Activated T-helper 2 cell treated with anti-CD3 and anti-CD28 coated beads, Interferon-gamma antibody, Interleukin-2, Interleukin-4, amounts not matched to agents 10 μg/mL and 5 μg/mL and 100 μg/mL, durations not matched to agents 14 hours and 24 hours and 36 hours (primary cell): ENCODE results near the gene SFI1. TPM values are rescaled to one million over a fixed set of nuclear protein-coding genes. Genes with fewer than 3 reads are reported as not detected.
A peak's percentile ranks its signal among the peaks of the same experiment; 100 is the strongest.
"Not testable (repeated sequence)": the region's sequence is repeated elsewhere in the genome, so short reads cannot be mapped to it uniquely, and the experiment has no call there.

Experiments used
- DNase-seq: peaks from one replicate; pipeline ENCODE4 v3.0.0; 2021; ENCODE audit warnings: low spot score
- H3K27ac Mint-ChIP-seq: one replicate; pipeline ENCODE4 v1.8.0; 2021; ENCODE audit warnings: mixed read lengths
- H3K27me3 Mint-ChIP-seq: one replicate; pipeline ENCODE4 v1.8.0; 2021; ENCODE audit warnings: low read depth, mixed read lengths
- H3K36me3 Mint-ChIP-seq: one replicate; pipeline ENCODE4 v1.8.0; 2021; ENCODE audit warnings: low read depth, mixed read lengths
- H3K4me1 Mint-ChIP-seq: one replicate; pipeline ENCODE4 v1.8.0; 2021; ENCODE audit warnings: low read depth, mixed read lengths
- H3K4me3 Mint-ChIP-seq: one replicate; pipeline ENCODE4 v1.8.0; 2021; ENCODE audit warnings: low read depth, mild to moderate bottlenecking, moderate library complexity, mixed read lengths
- H3K9me3 Mint-ChIP-seq: one replicate; pipeline ENCODE4 v1.8.0; 2021; ENCODE audit warnings: mixed read lengths
- intact Hi-C: fragments of 100-400 bp; cut with micrococcal nuclease; formaldehyde crosslinking; loops from one replicate; pipeline ENCODE4 v1.15.1; 2023
- total RNA-seq: library from RNA; stranded (reverse); gene quantifications from 2 replicates; pipeline ENCODE4 v1.2.3, GENCODE V29; 2022

The SFI1 gene
- total RNA-seq, 1 donor from 2014 or later = 409 TPM

DNA sequence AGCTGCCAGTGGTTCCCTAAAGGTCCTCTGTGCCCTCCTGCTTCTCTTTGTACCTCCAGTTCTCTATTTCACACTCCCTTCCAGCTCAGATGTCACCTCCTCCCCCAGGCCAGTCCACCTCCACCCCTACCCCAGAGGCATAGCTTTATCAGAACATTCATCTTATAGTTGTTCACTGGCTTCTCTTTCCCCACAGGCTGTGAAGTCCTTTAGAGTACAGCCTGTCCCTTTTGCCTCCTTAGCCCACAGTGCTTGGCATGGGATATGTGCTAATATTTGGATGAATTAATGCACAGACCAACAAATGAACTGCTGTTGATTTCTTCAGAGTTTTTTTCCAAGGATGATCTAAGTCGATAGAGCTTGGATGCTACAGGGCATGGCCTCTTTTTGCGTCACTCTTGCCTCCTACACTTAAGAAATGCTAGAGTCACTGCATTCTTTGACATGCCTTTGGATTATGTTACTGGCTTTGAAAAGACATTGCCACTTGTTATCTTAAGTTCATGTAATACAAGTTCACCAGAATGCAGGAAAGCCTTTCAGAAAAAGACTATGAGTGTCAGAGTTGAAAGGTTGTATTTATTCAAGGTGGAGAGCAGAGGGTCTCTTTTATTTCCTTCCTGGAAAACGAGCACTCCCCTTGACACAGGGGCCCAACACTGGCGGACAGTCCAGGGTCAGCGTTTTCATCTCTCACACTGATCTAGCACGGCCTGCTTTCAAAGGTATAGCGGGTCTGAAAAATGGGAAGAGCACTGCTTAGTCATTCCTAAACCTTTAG, 90.0 kb downstream of the SFI1 start:
- Mint-ChIP-seq H3K4me1 (peaks cover 51% of the 10 kb centered on the region), H3K27ac (peak overlapping the region; percentile 81), H3K36me3 (peaks cover 77% of the 10 kb centered on the region), H3K27me3 (no peaks in the 10 kb centered on the region), H3K4me3 (peak overlapping the region; percentile 9), H3K9me3 (no peaks in the 10 kb centered on the region)
- no peak for DNase-seq
- intact Hi-C loops = no loop called here

- Mint-ChIP-seq H3K27ac (peak overlapping the region; percentile 14), H3K36me3 (peaks cover 59% of the 10 kb centered on the region), H3K4me3 (no peak overlapping the region)
Observed at GRCh38 chr22:31588970-31589675, 92.8 kb downstream of the SFI1 start.

GRCh38 chr22:31590161-31590560, 93.8 kb downstream of the SFI1 start:
- H3K4me3 Mint-ChIP-seq, H3K27ac Mint-ChIP-seq, H3K27me3 Mint-ChIP-seq, H3K9me3 Mint-ChIP-seq, intact Hi-C loops, DNase-seq: not testable (repeated sequence)
- H3K36me3 Mint-ChIP-seq = peaks cover 52% of the 10 kb centered on the region
- peaks cover 22% of the 10 kb centered on the region for H3K4me1 Mint-ChIP-seq

More at GRCh38 chr22:31588970-31589675, 92.8 kb downstream of the SFI1 start:
- no peaks in the 10 kb centered on the region for H3K27me3 Mint-ChIP-seq
- no peak for DNase-seq
- intact Hi-C loops = no loop called here
- H3K4me1 Mint-ChIP-seq = peaks cover 33% of the 10 kb centered on the region
- H3K9me3 Mint-ChIP-seq = no peaks in the 10 kb centered on the region

- Mint-ChIP-seq H3K9me3 (no peaks in the 10 kb centered on the region), H3K4me3 (no peak overlapping the region), H3K4me1 (no peaks in the 10 kb centered on the region), H3K36me3 (peaks cover 38% of the 10 kb centered on the region), H3K27ac (peak overlapping the region; percentile 65), H3K27me3 (no peaks in the 10 kb centered on the region)
- intact Hi-C loops = no loop called here
- no peak for DNase-seq
Observed at GRCh38 chr22:31595271-31595670, 98.9 kb downstream of the SFI1 start.

GRCh38 chr22:31602259-31602952, 106.1 kb downstream of the SFI1 start:
- H3K36me3 Mint-ChIP-seq = peaks cover 68% of the 10 kb centered on the region
- no peaks in the 10 kb centered on the region for H3K4me1 Mint-ChIP-seq
- H3K9me3 Mint-ChIP-seq = no peaks in the 10 kb centered on the region
- DNase-seq = no peak
- no peak overlapping the region for H3K27ac Mint-ChIP-seq
- no peaks in the 10 kb centered on the region for H3K27me3 Mint-ChIP-seq
- no peak overlapping the region for H3K4me3 Mint-ChIP-seq
- intact Hi-C loops = no loop called here

GRCh38 chr22:31603081-31603525, 106.8 kb downstream of the SFI1 start:
- no peak overlapping the region for H3K27ac Mint-ChIP-seq
- intact Hi-C loops = no loop called here
- no peaks in the 10 kb centered on the region for H3K4me1 Mint-ChIP-seq
- no peaks in the 10 kb centered on the region for H3K9me3 Mint-ChIP-seq
- DNase-seq = no peak
- H3K27me3 Mint-ChIP-seq = no peaks in the 10 kb centered on the region
- no peak overlapping the region for H3K4me3 Mint-ChIP-seq
- H3K36me3 Mint-ChIP-seq = peaks cover 69% of the 10 kb centered on the region

GRCh38 chr22:31603574-31603973, 107.2 kb downstream of the SFI1 start:
- H3K9me3 Mint-ChIP-seq = no peaks in the 10 kb centered on the region
- no peaks in the 10 kb centered on the region for H3K27me3 Mint-ChIP-seq
- H3K27ac Mint-ChIP-seq = no peak overlapping the region
- no peak overlapping the region for H3K4me3 Mint-ChIP-seq
- H3K36me3 Mint-ChIP-seq = peaks cover 71% of the 10 kb centered on the region
- no peaks in the 10 kb centered on the region for H3K4me1 Mint-ChIP-seq
- DNase-seq = no peak
- intact Hi-C loops = no loop called here

GRCh38 chr22:31604137-31604705, 107.9 kb downstream of the SFI1 start:
- intact Hi-C loops = no loop called here
- Mint-ChIP-seq H3K27ac (no peak overlapping the region), H3K36me3 (peaks cover 74% of the 10 kb centered on the region), H3K4me3 (no peak overlapping the region), H3K27me3 (no peaks in the 10 kb centered on the region), H3K4me1 (no peaks in the 10 kb centered on the region), H3K9me3 (no peaks in the 10 kb centered on the region)
- DNase-seq = no peak

GRCh38 chr22:31604746-31605705, 108.7 kb downstream of the SFI1 start:
- Mint-ChIP-seq H3K4me3 (no peak overlapping the region), H3K4me1 (no peaks in the 10 kb centered on the region), H3K9me3 (no peaks in the 10 kb centered on the region), H3K27me3 (no peaks in the 10 kb centered on the region), H3K27ac (peak overlapping the region; percentile 51), H3K36me3 (peaks cover 79% of the 10 kb centered on the region)
- intact Hi-C loops = no loop called here
- DNase-seq = no peak

DNA sequence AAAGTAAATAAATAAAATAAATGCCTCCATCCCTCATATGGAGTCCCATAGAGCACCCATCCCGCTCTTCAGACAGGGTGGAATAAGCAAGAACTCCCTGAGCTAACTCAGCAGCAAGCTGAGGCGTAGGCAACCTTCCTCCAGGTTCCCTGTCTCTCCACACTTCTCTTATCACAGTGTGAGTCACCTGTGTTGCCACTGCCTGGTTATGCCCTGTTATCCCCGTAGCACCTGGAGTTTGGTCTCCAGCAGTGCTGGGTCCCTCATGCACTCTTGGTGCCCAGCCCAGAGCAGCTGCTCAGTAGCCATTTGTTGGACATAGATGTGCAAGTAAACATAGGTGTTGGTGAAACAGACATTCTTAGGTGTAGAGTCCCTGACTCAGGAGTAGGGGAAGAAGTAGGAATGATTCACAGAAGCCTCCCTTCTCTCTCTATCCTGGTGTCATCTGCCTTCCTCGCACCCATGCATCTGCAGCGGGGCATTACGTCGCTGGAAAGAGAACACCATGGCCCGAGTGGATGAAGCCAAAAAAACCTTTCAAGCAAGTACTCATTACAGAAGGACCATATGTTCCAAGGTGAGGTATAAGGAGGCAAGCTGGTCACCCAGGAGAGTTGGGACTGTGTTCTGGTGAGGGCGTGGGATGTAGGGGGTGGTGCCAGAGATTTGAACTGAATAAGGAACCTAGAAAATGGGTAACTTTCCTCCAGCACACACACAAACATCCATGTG, 109.7 kb downstream of the SFI1 start:
- H3K27me3 Mint-ChIP-seq = no peaks in the 10 kb centered on the region
- no peaks in the 10 kb centered on the region for H3K9me3 Mint-ChIP-seq
- H3K36me3 Mint-ChIP-seq = peaks cover 80% of the 10 kb centered on the region
- H3K27ac Mint-ChIP-seq = no peak overlapping the region
- H3K4me1 Mint-ChIP-seq = no peaks in the 10 kb centered on the region
- H3K4me3 Mint-ChIP-seq = no peak overlapping the region
- intact Hi-C loops = no loop called here
- DNase-seq = no peak

GRCh38 chr22:31607696-31608095, 111.4 kb downstream of the SFI1 start:
- intact Hi-C loops = no loop called here
- Mint-ChIP-seq H3K4me3 (no peak overlapping the region), H3K36me3 (peaks cover 74% of the 10 kb centered on the region), H3K27me3 (no peaks in the 10 kb centered on the region), H3K9me3 (no peaks in the 10 kb centered on the region), H3K4me1 (no peaks in the 10 kb centered on the region), H3K27ac (no peak overlapping the region)
- DNase-seq = no peak
